GM21390 (cell line): ENCODE results near the gene CBARP.
A peak's percentile ranks its signal among the peaks of the same experiment; 100 is the strongest.

Experiments
- ATAC-seq: cut with Tn5 transposase; IDR thresholded peaks from one replicate; pipeline ENCODE4 v1.9.1; 2021; ENCODE audit not compliant: unreplicated experiment

Gene CBARP

GRCh38 chr19:1275976-1276627 is 38.3 kb upstream of the CBARP start:
- ATAC-seq: no peak

- peak; percentile 69 for ATAC-seq
Observed at GRCh38 chr19:1275260-1275975, 37.6 kb upstream of the CBARP start, which contains the start of gene FAM174C. Gene FAM174C, plus strand, starts transcription at chr19:1275530. Its CDS starts 20 bp downstream, at chr19:1275550.

DNA sequence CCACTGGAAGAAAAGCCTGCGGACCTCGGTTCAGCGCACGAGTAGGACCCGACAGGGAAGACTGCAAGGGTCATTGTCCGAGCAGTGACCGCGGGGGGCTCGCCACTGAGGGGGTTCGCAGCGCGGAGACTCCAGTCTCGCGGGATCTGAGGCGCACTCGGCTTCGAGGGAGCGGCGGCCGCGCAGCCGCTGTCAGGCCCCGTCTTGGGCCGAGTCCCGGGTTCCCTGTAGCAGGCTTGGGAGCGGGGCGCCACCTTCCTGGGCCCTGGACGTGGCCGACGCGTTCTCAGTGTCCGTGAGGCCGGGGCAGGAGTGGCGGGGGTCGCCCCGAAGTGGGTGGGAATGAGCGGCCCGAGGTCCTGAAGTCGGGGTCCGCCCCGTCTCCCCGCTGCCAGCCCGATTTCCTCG is 37.1 kb upstream of the CBARP start:
- ATAC-seq: peak; percentile 6

GRCh38 chr19:1274081-1274851 is 36.5 kb upstream of the CBARP start:
- ATAC-seq: no peak

DNA sequence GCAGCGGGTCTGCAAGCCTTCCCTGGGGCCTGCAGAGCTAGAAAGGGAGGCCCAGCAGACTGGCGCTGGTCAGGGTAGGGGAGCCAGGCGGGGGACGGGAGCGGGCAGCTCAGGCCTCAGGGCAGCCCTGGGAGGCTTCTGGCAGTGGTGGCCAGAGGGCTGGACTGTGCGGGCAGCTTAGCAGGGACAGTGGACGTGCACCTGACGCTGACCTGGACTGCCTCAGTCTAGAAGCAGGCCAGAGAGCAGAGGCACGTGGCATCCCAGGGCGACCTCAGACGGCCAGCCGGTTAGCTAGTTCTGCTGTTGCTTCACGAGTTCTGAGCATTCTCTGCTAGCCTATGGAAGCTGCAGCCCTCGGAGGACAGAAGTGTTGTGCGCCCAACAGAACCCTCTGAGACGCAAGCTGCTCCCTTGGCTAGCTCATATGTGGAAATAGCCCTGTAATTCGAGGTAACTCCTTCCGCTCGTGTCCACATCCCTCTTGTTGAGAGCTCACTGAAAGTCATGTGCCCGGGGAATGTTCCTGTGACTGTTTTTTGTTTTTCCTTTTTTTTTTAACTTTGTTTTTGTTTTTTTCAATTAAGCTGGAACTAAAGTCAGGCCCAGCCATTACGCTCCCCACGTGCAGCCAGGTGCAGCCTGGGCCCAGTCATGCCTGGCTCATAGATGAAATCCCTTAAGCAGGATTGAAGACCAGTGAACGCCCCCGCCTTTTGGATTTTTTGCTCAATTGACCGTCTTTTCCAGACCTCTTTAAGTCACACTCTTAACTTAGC is 35.6 kb upstream of the CBARP start:
- ATAC-seq: no peak

DNA sequence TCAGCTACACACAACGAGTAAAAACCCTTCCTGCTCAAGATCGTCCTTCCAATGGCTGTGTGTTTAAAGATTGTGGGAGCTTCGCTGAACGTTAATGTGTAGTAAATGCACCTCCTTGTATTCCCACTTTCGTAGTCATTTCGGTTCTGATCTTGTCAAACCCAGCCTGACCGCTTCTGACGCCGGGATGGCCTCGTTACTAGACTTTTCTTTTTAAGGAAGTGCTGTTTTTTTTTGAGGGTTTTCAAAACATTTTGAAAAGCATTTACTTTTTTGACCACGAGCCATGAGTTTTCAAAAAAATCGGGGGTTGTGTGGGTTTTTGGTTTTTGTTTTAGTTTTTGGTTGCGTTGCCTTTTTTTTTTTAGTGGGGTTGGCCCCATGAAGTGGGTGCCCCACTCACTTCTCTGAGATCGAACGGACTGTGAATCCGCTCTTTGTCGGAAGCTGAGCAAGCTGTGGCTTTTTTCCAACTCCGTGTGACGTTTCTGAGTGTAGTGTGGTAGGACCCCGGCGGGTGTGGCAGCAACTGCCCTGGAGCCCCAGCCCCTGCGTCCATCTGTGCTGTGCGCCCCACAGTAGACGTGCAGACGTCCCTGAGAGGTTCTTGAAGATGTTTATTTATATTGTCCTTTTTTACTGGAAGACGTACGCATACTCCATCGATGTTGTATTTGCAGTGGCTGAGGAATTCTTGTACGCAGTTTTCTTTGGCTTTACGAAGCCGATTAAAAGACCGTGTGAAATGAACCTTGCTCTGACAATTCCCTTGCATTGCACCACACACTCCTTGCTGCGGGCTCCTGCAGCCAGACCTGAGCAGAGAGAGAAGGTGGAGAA is 34.8 kb upstream of the CBARP start:
- no peak for ATAC-seq

- no peak for ATAC-seq
Observed at GRCh38 chr19:1271528-1272422, 34.0 kb upstream of the CBARP start.

GRCh38 chr19:1270854-1271527 is 33.2 kb upstream of the CBARP start:
- no peak for ATAC-seq

- no peak for ATAC-seq
Observed at GRCh38 chr19:1270213-1270853, 32.5 kb upstream of the CBARP start.

GRCh38 chr19:1269478-1270212 is 31.8 kb upstream of the CBARP start:
- ATAC-seq: peak; percentile 19

DNA sequence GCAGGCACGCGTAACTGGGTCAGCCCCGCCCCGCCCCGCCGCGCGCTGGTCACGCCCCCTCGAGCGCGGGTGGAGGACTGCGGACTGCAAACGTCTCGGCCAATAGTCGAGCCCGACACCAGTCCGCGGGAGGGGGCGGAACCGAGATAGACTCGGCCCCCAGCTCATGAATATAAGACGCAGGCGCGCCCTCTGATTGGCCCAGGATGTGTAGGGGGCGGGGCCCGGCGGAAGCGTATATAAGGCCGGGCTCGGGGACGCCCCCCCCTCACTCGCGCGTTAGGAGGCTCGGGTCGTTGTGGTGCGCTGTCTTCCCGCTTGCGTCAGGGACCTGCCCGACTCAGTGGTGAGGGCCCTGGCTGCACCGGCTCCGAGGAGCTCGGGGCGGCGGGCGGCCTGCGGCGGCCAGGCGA is 31.3 kb upstream of the CBARP start, which contains the start of gene CIRBP:
Gene CIRBP, plus strand, starts transcription at position 268 of the 413 bp plus-strand sequence. CDS start 1,602 bp downstream, outside the sequence.
- ATAC-seq: peak; percentile 52

DNA sequence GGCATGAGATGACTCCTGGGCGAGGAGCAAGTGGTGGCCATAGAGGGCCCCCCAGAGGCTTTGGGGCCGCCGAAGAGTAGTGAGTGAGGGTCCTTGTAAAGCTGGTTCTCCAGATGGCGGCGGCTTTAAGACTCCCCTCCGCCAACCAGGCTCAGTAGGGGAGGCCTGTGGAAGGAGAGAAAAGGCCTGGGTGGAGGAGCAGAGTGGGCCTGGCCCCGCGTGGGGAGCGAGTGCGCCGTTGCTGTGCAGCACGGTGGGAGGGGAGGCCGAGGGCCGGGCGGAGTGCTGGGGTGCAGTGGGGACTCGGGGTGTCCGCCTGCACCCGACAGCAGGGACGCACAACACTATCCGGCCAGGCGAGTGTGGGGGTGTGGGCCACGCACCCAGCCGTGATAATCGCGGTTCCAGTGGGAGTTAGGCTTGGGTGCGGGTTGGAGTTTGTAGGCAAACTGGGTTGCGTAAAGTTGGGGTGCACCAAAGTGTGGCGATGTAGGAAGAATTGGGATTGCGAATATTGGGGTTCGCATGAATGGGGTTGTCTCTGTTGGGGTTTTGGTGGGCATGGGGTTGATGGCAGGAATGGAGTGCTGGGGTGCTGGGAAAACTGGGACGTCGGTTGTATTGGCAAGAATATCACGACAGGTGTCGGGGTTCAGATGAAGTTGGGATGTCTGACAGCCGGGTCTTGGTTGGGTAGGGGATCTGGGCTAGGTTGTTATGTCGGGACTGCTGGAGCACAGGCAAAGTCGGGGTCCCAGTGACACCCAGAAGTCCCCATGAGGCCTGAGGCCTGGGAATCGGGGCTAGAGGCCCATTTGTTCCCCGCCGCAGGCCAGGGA is 30.6 kb upstream of the CBARP start:
- no peak for ATAC-seq

DNA sequence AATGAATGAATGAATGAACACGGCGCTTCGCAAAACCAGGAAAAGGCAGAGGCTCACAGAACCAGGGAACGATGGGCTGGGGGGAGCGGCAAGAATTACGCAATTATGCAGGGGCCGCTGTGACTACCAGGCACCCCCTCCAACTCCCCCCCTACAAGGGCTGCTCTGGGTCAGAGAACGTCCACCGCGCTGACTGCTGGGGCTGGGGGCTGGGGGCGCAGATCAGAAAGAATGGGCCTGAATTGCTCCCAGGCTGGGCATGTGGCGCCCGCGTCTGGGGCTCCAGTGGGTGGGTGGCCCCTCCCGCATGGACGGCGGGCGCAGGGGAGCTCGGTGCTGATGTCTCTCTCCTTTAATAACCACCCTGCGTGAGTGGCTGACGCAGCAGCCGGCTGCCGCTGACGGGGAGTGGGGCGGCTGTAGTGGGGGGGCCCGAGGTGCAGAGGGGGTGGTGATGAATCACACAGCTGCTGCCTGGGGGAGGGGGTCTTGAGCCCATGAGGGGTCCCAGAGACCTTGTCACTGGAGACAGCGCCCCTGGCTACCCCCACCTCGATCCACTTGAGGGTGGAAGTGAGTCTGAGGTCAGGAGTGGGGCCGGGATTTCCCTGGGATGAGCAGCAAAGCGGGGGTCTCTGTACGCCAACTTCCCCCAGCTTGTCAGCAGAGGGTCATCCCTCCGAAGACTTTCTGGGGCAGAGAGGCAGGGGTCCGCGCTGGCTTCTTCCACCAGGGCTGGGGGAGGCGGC is 29.8 kb upstream of the CBARP start:
- ATAC-seq: no peak

DNA sequence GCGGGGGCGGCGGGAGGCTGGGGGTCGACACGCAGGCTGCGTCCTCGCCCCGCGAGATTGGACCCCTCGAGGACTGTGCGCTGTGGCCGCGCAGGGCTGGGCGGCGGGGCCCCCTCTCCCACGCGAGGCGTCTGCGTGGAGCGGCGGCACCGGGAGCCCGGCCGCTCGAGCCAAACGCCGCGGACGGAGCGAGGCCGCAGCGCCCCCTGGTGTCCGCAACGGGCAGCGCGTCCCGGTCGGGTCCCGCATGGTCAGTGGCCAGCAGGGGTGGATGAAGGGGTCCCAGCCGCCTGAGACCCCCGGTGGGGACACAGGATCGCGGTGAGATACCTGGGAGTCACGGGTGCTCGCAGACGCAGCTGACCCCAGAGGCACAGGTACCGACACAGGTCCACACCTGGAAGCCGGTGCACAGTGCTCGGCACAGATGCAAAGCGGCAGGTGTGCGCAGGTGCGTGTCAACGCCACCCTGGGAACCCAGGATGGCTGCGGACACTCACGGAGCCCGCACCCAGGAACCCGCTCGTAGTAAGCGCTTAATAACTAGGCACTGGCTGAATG is 29.2 kb upstream of the CBARP start:
- peak; percentile 11 for ATAC-seq
